Inflammatory macrophage treated with lipopolysaccharide for 4 hours (primary cell): Measurements from ENCODE around the gene PDGFRB.

Experiments
- DNase-seq: peaks from one replicate; pipeline ENCODE4 v3.0.0-alpha.2; 2020

The PDGFRB gene

GRCh38 chr5:150080696-150081435 is 74.8 kb downstream of the PDGFRB start:
- no peak for DNase-seq

- DNase-seq = no peak
Measured at GRCh38 chr5:150079909-150080461, 75.7 kb downstream of the PDGFRB start.

GRCh38 chr5:150078802-150079689 is 76.6 kb downstream of the PDGFRB start:
- DNase-seq = no peak

GRCh38 chr5:150077996-150078801 is 77.4 kb downstream of the PDGFRB start:
- no peak for DNase-seq

GRCh38 chr5:150077060-150077459 is 78.6 kb downstream of the PDGFRB start:
- no peak for DNase-seq

GRCh38 chr5:150075806-150076205 is 79.8 kb downstream of the PDGFRB start:
- DNase-seq = no peak

GRCh38 chr5:150075233-150075632 is 80.4 kb downstream of the PDGFRB start:
- DNase-seq = no peak

- DNase-seq = no peak
Measured at GRCh38 chr5:150073677-150074076, 82.0 kb downstream of the PDGFRB start.

GRCh38 chr5:150073086-150073625 is 82.5 kb downstream of the PDGFRB start:
- no peak for DNase-seq

- DNase-seq = no peak
Measured at GRCh38 chr5:150070821-150071220, 84.8 kb downstream of the PDGFRB start.

- no peak for DNase-seq
Measured at GRCh38 chr5:150069672-150070627, 85.7 kb downstream of the PDGFRB start.

GRCh38 chr5:150068961-150069645 is 86.5 kb downstream of the PDGFRB start:
- DNase-seq = no peak

GRCh38 chr5:150068472-150068871 is 87.2 kb downstream of the PDGFRB start:
- DNase-seq = no peak

- no peak for DNase-seq
Measured at GRCh38 chr5:150068071-150068470, 87.6 kb downstream of the PDGFRB start.

- peak; percentile 46 for DNase-seq
Measured at GRCh38 chr5:150067405-150067960, 88.2 kb downstream of the PDGFRB start.

GRCh38 chr5:150066901-150067396 is 88.7 kb downstream of the PDGFRB start:
- DNase-seq = peak; percentile 85

GRCh38 chr5:150066436-150066835 is 89.2 kb downstream of the PDGFRB start:
- no peak for DNase-seq

GRCh38 chr5:150065886-150066285 is 89.8 kb downstream of the PDGFRB start:
- DNase-seq = peak; percentile 87

- DNase-seq = peak; percentile 43
Measured at GRCh38 chr5:150065346-150065745, 90.3 kb downstream of the PDGFRB start.

GRCh38 chr5:150064681-150065220 is 90.9 kb downstream of the PDGFRB start:
- DNase-seq = no peak
